Activated CD4-positive, alpha-beta T cell treated with anti-CD3 and anti-CD28 coated beads, Interleukin-2, Interleukin-4, amounts not matched to agents 100 ng/mL and 50 ng/mL, durations not matched to agents 16 hours and 8 hours (primary cell): ENCODE results near the gene LRRC23.
A peak's percentile ranks its signal among the peaks of the same experiment; 100 is the strongest.

Experiments
- DNase-seq: peaks from one replicate; pipeline ENCODE4 v3.0.0-alpha.2; 2020; ENCODE audit warnings: low spot score

LRRC23 gene

DNA sequence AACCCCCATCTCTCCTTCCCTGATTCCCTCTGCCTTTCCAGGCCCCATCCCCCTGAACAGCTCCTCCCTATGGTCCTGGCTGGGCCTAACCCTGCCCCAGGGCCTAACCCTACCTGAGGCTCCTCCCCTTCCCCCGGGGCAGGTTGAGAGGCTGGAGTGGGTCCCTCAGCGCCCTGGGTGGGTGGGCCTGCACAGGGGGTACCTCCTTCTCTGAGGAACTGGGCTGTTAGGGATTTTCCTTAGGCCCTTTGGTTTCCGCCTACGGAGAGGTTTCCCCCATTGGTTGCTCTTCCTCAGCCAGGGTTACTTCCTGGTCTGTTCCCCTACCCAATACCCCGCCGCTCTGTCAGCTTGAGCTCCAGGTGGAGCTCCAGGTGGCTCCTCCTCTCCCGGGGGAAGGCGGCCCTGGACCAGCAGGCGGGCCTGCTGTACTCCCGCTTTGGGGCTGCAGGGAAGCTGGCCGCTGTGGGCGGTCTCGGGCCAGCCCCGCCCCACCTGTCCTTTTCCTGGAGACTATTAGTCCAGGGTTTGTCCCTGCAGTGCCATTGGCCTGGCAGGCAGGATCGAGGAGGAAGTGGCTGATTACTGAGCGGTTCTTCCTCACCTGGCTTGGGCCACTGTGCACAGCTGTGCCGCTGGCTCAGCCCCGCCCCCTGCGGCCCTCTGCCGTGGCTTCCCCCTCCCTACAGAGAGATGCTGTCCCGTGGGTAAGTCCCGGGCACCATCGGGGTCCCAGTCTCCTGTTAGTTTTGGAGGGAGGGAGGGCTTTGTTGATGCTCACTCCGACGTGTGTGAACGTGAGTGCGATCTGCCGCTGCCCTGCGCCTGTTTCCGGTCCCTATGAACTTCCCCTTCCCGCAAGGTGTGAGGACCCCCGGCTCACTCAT, 41.7 kb downstream of the LRRC23 start:
- peak; percentile 70 for DNase-seq

DNA sequence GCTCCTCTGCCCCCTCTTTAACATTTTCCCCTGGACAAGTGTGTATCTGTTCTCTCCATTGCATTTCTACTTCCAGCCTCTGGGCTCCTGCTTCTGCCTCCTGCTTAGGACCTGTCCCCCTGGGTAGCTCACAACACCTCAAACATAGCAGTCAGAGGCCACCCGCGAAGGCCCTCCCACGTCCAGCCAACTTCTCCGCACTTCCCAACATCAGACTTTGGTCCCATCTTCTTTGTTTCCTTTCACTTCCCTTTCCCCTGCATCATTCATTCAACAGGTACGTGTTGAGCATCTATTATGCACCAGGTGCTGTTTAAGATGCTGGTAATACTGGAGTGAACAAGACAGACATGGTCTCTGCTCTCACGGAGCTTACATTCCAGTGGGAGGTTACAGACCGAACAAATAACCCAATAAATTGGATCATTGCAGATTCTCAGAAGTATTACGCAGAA, 42.3 kb downstream of the LRRC23 start:
- DNase-seq, result no peak

DNA sequence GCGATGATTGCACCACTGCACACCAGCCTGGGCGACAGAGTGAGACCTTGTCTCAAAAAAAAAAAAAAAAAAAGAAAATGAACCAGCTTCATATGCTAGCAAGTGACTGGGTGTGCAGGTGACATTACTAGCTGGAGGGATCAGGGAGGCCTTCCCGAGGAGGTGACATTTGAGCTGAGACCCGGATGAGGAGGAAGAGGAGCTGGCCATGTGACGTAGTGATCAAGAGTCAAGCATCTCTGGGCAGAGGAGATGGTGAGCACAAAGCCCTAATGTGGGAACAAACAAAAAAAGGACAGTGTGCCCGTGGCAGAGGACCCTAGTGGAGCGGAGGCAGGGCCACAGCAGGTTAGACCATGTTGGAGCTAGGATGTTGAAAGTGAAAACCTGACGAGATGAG, 43.0 kb downstream of the LRRC23 start:
- no peak for DNase-seq

DNA sequence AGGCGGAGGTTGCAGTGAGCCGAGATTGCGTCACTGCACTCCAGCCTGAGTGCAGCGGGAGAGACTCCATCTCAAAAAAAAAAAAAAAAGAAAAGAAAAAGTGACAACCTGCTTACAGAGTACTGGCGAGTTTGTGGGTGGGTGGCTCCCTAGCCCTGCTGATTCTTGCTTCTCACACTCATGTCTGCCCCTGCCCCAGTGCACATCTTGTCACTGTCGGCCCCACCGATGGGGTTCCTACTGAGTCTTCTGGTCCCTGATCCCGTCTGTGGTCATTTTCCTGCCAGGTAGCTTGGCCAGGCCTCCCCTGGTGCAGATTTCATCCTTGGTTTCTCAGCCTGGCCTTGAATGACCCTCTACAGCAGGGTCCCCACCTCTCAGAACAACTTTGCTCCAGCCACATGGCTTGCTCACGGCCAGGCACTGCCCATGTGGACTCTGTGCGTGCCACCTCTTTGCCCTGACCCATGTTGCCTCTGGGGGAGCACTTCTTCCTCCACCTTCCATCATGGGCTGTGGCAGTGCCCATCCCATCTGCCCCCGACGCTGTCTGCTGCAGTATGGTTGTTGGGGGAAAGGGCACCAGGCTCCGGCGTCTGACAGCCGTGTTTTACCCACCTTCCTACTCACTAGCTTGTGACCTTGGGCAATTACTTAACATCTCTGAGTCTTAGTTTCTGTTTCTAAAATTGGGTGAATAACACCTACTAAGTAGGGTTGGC, 44.4 kb downstream of the LRRC23 start:
- DNase-seq, result peak; percentile 27

DNA sequence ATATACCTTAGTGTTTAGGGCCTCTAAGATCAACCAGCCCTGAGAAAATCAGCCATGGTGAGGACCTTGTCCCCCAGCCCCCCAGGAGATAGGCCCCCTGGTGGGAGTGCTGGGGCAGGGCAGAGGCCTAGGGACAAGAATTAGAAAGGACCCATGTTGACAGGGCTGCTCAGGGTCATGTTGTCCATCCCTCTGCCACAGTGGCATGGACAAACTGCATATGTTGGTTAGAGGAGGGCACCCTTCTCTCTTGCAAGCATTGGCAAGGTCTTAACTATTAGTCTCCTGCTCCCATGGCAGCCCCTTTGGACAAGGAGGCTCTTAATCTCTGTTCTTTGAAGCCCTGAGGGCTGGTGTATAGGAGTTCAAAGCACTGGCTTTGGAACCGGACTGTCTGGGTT, 45.8 kb downstream of the LRRC23 start:
- DNase-seq, result peak; percentile 54

DNA sequence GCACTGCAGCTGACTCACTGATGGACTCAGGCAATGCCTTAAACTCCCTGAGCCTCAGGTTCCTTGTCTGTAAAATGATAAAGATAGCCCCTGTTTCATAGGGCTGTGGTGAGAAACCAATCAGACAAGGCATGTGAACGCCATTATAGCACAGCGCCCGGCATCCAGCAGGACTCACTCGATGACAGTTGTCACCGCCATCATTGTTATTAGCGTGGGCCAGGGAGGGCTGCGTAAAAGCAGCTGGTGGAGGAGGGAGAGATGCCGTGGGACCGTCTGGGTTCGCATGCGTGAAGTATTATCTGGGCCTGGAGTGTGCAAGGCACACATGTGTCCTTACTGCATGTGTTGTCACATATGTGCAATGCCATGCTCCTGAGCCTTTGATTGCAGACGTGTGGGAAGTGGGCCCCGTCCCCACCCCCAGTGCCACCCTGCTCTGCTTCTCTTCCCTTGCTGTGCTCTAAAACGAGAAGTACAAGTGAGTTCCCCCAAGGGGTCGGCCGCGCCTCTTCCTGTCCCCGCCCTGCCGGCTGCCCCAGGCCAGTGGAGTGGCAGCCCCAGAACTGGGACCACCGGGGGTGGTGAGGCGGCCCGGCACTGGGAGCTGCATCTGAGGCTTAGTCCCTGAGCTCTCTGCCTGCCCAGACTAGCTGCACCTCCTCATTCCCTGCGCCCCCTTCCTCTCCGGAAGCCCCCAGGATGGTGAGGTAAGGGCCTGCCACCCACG, 46.4 kb downstream of the LRRC23 start, which contains the start of gene PTPN6:
TSS of gene PTPN6 (plus strand) at position 546 of the 730 bp plus-strand sequence. CDS start at position 703, 157 bp downstream.
- peak; percentile 70 for DNase-seq

DNA sequence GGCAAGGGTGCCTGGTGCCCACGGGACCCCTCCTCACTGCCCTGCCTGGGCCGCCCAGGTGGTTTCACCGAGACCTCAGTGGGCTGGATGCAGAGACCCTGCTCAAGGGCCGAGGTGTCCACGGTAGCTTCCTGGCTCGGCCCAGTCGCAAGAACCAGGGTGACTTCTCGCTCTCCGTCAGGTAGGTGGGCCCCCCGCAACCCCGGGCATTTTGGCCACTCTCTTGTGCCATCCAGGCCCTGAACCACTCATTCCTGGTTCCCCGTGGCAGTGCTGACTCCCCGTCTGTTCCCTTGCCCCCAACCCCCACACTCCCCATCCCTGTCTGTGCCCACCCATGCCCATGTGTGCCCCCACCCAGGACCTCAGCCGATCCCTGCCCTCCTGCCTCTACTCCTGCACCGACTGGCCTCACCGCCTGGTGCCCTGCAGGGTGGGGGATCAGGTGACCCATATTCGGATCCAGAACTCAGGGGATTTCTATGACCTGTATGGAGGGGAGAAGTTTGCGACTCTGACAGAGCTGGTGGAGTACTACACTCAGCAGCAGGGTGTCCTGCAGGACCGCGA, 47.0 kb downstream of the LRRC23 start:
- peak; percentile 20 for DNase-seq

DNA sequence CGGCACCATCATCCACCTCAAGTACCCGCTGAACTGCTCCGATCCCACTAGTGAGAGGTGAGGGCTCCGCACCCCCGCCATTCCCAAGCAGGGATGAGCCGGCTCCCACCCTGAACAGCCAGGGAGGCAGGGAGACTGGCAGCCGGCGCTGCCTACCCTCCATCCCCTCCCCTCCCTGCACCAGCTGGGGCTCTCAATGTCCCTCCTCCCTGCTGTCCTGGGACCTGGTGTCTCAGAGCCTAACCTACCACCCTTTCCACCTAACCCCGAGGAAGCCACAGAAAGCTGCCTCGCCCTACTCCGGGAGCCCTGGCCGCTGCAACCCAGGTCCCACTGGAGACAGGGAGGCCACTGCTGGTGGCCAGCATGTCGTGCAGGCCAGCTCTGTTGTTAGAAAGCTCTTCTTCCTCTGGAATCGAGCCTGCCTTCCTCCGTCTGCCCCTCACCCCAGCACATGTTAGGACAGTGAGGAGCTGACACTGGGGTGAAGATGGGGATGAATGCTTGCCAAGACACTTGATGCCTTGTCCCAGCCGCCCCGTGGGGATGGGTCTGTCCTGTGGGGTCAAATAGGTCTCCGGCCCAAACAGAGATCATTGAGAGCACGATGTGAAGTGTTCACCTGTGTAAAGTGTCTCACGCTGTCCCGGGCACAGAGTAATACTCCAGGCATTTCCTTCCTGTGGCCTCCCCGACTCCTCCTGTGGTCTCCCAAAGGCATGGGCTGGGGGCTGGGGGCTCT, 47.7 kb downstream of the LRRC23 start:
- peak; percentile 38 for DNase-seq

DNA sequence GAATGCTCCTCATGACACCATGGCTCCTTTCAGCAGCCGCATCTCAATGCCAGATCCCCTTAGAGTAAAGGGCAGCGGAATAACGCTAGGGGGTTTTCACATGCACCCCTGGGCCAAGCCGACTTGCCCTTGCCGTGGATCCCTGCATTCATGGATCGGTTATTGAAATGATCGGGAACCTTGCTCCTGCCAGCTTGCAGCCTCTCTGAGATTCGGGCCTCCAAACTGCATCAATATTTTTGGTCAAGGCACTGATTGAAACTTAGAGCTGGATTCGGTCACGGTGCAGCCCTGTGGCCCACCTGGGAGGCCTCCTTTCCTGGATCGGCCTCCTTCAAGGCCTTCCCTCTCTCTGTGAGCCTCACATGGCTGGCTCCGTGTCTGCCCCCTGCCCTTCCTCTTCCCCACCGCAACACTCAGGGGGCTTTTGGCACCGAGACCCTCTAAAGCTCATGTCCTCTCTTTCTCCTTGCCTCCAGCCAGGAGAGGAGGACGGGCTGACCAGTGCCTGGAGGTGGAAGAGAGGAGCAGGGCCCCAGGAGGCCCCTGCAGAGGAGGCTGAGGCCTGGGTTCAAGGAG, 48.3 kb downstream of the LRRC23 start:
- DNase-seq, result peak; percentile 29

DNA sequence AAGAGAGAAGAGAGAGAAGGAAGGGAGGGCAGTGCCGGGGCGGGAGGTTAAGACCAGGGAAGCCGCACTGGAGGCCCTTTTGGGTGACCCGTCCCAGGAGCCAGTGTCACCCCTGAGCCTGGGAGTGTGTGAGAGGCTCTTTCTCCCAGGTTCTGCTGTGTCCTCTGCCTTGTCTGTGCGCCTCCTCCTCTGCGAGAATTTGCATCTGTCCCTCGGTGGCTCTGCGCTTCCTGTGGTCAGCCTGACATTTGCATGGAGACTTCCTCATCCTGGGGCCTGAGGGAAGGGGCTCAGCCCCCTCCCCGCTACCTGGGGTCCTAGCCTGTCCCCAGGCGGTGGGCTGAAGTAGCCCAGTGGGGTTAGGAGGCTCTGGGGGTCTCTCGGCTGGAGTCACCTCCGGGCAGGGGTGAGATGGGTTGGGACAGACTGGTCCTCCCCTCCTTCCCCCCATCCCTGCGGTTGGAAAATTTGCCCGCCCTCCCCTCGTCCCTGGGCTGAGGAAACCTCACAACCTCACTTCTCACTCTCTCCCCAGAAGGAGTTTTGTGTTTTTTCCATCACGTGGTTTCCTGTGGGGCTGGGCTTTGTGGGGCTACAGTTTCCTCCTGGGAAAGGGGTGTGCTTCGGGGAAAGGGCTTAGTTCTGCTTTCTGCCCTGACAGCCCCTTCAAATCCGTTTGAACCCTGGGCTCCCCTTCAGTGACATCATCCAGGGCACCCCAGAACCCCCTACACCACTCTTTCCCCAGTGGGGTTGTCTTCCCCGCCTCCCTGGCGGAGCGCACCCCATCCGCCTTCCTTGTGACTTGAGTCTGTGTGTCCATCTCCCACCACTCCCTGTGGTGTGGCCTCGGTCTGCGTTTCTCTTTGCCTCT, 49.1 kb downstream of the LRRC23 start:
- DNase-seq, result peak; percentile 89

DNA sequence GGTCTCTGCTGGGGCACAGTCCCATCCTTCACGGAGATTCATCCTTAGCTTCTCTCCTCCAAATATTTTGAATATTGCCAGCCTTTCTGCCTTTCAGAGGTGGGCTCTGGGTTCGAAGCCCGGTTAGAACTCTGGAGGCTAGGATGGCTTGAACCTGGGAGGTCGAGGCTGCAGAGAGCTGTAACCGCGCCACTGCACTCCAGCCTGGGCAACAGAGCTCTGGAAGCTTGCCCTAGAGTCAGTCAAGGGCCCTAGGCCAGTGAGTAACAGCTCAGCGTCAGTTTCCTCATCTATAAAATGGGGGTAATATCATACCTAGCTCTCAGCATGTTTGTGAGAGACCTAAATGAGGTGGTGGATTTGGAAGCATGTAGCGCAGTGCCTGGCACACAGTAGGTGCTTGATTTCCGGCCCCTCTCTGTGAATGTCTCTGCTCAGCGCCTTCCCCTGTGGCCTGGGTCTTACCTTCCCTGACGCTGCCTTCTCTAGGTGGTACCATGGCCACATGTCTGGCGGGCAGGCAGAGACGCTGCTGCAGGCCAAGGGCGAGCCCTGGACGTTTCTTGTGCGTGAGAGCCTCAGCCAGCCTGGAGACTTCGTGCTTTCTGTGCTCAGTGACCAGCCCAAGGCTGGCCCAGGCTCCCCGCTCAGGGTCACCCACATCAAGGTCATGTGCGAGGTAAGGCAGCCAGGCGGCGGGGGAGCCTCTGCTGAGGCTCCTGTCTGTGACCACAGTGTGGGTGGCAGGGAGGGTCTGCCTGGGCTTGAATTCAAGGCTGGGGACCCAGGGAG, 49.9 kb downstream of the LRRC23 start:
- no peak for DNase-seq

DNA sequence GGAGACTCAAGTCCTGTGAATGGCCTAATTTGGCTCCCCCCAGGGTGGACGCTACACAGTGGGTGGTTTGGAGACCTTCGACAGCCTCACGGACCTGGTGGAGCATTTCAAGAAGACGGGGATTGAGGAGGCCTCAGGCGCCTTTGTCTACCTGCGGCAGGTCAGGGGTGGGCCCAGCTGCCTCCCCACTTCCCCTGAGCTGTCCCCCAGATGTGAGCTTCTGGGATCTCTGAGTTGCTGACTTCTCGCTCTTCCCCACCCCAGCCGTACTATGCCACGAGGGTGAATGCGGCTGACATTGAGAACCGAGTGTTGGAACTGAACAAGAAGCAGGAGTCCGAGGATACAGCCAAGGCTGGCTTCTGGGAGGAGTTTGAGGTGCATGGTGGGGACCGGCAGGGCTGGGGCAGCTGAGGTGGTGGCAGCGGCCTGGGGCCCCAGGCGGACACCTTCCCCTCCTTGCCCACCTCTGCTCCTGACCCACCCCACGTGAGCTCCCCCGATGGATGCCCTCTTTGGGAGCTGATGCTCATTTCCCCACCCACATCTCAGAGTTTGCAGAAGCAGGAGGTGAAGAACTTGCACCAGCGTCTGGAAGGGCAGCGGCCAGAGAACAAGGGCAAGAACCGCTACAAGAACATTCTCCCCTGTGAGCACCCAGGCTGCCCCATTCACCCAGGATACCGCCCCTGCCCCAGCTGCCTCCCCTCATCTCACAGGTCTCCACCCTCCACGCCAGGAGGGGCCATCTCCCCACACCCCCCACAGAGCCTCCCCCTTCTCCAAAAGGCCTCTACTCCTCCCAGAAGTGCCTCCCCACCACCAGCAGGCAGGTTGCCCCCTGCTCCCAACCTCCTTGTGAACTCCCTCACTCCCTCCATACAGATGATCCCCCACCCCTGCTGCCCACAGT, 50.7 kb downstream of the LRRC23 start:
- no peak for DNase-seq

DNA sequence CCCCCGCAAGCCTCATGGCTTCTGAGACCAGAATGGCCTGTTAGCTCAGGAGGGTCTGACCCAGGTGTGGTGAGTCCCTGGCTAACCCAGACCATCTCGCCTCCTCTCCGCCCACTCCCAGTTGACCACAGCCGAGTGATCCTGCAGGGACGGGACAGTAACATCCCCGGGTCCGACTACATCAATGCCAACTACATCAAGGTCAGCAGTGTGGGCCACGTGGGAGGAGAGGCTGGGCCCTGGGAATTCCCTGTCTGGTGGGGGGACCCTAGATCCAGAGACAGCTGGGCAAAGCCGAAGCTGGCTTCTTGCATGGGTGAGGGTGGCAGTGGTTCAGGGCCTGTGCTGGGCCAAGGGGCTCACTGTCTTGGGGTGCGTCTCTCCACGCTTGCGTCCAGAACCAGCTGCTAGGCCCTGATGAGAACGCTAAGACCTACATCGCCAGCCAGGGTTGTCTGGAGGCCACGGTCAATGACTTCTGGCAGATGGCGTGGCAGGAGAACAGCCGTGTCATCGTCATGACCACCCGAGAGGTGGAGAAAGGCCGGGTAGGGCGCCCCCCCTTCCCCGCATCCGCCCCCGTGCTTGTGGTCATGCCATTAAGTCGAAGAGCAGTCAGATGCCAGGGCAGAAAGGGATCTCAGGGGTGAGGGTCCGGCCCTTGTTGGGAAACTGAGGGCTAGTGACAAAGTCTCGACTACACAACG, 51.6 kb downstream of the LRRC23 start:
- DNase-seq, result no peak

DNA sequence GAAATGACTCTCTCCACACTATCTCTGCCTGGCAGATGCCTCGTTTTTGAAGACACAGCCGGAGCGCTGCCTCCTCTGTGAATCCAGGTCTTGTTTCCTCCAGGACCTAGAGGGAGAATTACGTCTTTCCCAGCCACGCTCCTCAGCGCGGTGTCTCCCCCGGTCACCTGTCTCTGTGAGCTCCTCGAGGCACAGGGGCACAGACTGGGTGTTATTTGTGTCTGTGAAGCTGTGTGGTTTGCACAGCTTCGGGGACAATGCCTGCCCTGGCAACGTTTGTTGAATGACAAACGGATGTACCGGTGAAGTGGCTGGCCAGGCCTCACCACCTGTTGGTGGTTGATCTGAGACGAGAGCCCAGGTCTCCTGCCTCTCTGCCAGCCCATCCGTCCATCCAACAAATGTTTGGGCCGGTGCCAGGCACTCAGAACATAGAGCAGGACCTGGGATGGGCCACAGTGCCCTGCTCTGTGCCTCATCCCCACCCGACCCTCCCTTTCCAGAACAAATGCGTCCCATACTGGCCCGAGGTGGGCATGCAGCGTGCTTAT, 52.6 kb downstream of the LRRC23 start:
- DNase-seq, result peak; percentile 32

DNA sequence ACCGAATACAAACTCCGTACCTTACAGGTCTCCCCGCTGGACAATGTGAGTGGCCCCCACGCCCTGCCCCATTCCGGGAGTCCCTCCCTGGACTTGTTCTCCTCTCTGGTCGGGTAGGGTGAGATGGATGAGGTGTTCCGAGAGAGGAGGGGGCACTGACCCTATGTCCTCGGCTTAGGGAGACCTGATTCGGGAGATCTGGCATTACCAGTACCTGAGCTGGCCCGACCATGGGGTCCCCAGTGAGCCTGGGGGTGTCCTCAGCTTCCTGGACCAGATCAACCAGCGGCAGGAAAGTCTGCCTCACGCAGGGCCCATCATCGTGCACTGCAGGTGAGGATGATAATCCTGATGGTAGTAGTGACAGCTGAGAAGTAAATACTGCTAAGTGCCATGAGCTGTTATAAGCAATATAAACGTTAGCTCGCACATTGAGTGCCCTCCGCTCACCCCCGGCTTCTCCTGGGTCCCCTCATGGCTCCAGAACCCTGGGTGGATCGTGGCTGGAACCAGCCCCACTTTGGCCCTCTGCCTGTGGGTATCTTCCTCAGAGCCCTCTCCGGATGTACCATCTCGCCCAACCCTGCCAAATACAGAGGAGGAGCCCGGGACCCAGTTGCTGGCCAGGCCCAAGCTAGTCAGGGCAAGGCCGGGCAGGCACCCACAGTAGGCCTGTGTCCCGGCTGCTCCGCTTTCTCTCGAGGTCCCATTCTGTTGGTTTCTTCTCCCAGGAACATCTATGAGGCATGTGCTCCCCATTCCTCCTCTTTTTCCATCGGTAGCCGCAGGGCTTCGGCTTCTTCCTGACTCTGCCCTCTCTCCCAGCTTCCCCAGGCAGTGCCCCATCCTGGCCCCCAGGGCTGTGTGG, 53.4 kb downstream of the LRRC23 start:
- no peak for DNase-seq

DNA sequence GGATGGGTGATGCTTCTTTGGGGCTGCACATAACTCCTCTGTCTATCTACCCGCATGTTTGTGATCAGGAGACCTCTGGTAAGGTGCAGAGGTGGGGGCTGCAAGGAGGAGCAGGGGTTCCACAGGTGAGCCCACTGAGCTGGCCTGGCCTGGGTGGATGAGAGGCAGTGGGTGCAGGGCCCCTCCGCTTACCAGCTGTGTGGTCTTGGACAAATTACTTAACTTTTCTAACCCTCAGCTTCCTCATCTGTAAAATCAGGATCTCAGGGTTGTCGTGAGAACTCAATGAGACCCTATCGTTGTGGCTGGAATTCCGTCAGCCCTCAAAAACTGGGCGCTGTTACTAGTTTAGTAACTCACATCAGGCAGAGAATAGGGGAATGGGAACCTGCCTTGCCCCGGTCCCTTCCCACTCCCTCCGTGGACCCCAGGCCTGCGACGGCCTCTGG, 54.0 kb downstream of the LRRC23 start:
- no peak for DNase-seq
